Peyer's patch (tissue), 4 donors: ENCODE data around the gene SMOC1.

Experiments used
- CTCF ChIP-seq, 6 experiments: fragments of 450-650 bp in 4 of 6; fragments of 200-600 bp in 2 of 6; sonication (generic) in 1 of 6; IDR thresholded peaks; one replicate each; pipeline ENCODE4 v1.5.1; 2017 to 2019; ENCODE audit warnings: antibody characterized with exemption in 6 of 6, mild to moderate bottlenecking in 3 of 6, moderate library complexity in 1 of 6
- POLR2A ChIP-seq, 2 donors: fragments of 450-650 bp; IDR thresholded peaks; one replicate each; pipeline ENCODE4 v1.5.1; 2017; ENCODE audit warnings: antibody characterized with exemption in 2 of 2, mild to moderate bottlenecking in 2 of 2, moderate library complexity in 2 of 2

GRCh38 chr14:69999261-69999674 lies 120.1 kb downstream of the SMOC1 start:
- TF ChIP-seq CTCF (IDR thresholded peaks at IDR 0.05) (no peak), POLR2A (IDR thresholded peaks at IDR 0.05) (no peak)
